HEK293 (cell line): Measurements from ENCODE around the gene ELK4.

Experiments used
- CTCF ChIP-seq: fragments of 450-650 bp; formaldehyde crosslinking; IDR thresholded peaks from 2 replicates; pipeline ENCODE4 v1.5.1; 2016; ENCODE audit warnings: missing biosample characterization, missing genetic modification characterization
- ZNF24 ChIP-seq: fragments of 450-650 bp; formaldehyde crosslinking; IDR thresholded peaks from 2 replicates; pipeline ENCODE4 v1.5.1; 2016; ENCODE audit warnings: missing biosample characterization, missing genetic modification characterization

- TF ChIP-seq ZNF24 (tag by site-specific recombination) (no peak), CTCF (tag by site-specific recombination) (no peak)
Observed at GRCh38 chr1:205577874-205578658, 53.7 kb downstream of the ELK4 start.
